ENCODE data around the gene EYA4.

EYA4 gene

DNA sequence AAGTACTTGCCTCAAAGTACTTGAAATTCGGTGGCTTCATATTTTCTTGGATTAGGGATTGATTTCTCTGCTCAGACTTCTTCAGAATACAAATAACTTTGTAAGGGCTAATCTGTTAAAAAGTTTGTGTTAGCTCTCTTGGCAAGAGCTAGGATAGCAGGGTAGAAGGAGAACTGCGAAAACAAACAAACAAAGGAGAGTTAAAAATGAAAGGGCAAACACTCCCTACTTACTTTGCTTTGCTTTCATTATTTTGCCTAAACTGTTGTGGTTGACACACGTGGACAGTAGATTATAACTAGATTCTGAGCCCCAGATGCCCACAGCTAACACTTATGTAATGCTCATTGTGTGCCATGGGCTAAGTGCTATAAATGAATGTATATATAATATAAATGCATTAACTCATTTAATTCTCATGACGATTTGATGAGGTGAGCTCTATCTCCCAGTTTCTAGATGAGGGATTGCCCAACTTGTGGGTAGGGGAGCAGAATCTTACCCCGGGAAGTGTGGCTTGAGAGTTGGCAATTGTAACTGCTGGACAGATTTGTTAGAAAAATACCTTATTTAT is 48.7 kb downstream of the EYA4 start:
- DNase-seq (ENCODE audit: low read depth): no peak

DNA sequence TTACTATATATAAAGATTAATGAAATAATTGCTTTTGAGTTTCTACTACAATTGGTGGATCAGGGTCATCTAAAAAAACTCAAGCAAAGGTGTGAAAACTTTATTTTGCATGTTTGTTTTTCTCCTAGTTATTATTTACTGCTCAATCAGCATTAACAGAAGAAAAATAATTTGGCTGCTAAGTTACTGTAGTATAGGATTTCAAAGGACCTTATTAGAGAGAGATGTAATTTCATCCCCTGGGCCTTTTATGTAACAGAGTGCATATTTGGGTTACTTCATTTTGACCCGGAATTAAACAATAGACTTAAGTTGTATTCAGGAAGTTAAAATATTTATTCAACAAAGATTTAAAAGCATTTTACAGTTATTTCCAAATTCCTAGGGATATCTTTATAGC is 49.8 kb downstream of the EYA4 start:
- DNase-seq (ENCODE audit: low read depth): no peak

DNA sequence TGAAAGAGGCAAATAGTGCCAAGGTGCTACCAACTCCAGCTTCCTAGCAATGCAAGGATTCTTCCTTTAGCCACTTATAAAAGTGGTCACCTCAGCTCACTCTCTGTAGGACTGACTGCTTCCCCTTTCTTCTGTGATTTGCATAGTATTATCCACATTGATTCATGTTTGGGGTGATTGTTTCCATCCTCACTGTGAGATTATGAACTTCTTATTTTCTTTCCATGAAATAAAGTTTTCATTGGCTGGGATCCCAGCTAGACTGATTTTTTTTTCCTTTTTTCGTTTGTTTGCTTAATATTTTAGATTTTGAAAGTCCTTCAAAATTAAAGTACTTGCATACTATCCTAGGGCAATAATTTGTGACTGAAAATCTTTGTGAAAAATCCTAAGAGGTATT is 50.5 kb downstream of the EYA4 start:
- DNase-seq (ENCODE audit: low read depth): no peak

DNA sequence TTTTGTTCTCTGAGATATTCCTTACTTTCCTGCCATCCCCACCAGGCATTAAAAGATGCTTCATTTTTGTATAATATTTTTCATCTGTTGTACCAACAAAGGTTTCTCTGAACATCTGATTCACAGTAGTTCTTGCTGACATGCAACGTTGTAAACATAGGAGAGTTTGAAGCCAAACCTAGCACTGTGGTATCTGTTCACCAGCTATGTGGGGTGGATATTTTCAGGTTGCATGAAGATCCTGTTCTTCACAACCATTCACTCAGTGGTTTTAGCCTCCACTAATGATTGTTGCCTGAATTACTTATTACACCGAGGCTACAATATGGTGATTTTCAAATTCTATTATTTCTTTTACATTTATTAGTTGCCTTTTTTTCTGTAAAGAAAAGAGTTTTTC is 56.5 kb downstream of the EYA4 start:
- no peak for DNase-seq (ENCODE audit: low read depth)

DNA sequence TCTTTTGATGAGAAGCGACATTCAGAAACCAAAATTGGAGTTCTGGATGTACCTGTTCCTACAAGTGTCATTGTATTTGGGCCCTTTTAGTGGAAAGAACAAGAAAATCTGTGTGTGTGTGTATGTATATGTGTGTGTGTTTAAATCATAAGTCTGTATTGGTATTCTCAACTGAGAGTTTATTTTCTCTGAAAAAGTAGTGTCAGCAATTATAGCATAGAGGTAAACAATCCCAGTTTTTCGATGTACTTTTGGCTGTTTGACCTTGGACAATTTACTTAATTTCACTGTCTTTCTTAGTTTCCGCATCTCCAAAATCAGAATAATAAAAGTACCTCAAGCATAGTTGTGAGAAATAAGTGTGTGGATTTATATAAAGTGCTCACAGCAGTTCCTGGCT is 57.2 kb downstream of the EYA4 start:
- DNase-seq (ENCODE audit: low read depth): no peak

DNA sequence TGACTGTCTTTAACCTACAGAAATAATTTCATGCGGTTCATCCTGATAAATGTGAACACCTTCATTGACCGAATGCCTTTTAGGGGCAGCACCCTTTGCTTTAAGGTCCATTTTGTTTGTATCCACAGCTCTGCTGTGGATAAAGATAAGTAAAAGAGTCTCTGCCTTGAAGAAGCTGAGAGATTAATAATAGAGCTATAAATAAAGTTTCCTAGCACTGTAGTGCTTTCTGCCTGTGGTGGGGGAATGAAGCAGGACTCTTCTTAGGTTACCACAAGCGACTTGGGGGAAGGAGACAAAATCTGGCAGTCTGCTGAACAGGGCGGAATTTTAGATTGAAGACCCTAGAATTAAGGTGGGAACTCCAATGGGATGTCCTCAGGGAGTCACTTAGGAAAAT is 57.6 kb downstream of the EYA4 start:
- DNase-seq (ENCODE audit: low read depth): no peak

DNA sequence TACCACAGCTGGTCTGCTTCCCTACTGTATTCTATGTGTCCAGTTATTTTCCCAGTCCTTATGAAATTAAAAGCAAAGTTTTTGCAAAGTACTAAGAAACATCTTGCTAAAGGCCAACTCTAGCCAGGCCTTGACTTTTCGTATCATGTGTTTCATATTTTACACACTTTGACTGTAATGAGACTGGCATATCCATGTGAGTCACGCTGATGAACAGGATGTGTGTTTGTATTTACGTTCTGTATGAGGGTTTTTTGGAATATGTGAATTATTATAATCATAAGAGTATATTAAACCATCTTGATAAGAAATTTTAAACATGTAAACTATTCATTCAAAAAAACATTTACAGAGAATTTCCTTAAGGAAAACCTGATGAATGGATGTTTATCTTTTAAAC is 59.7 kb downstream of the EYA4 start:
- no peak for DNase-seq (ENCODE audit: low read depth)

DNA sequence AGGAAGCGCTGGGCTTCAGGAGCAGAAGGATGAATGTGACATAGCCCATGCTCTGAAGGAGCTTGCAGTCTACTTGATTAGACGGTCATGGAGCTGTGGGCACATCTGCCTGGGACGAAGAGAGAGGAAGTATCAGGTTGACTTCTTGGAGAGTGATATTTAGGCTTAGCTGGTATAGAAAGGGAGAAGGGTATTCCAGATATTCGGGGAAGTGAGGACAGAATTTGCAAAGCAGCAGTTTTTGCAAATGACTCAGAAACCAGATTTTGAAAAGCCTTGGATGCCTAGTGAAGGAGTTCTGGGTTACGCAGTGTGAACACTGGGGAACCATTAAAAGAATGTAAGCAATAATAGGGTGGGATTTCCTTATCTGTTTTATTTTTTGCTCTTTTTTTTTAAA is 60.7 kb downstream of the EYA4 start:
- DNase-seq (ENCODE audit: low read depth): no peak

DNA sequence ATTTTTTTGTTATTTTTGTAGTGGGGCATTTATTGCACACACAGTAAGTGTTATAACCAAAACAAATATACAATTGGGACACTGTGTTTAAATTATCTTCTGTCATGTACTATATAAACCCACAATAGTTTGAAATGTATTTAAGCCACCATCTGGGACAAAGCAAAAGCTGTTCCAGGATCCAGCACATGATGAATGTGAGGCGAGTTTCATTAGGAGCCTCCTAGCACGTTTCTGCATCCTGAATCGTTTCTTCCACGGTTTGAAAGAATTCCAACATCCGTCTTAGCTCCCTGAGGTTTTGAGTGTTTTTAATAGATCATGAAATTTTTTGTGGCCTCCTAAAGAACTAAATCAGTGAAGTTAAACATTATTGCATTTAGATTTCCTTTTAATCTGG is 65.8 kb downstream of the EYA4 start:
- no peak for DNase-seq (ENCODE audit: low read depth)

DNA sequence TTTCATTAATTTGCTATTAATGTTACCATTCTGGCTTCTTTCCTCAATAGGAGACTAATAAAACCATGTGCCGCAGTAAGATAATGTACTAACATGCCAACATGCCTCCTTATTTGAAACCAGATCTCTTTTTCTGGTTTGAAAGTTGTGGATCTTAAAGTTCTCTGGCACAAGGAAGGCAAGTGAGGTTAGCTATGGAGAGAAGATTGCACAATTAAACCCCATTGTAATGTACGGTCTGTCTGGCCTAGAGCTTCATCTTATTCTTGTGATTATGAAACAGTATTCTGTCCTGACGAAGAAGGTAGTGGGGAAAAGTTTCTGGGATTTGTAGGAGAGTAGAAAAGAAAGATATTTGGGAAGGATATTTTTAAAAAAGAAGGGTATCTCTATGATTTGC is 68.4 kb downstream of the EYA4 start:
- DNase-seq (ENCODE audit: low read depth): no peak

DNA sequence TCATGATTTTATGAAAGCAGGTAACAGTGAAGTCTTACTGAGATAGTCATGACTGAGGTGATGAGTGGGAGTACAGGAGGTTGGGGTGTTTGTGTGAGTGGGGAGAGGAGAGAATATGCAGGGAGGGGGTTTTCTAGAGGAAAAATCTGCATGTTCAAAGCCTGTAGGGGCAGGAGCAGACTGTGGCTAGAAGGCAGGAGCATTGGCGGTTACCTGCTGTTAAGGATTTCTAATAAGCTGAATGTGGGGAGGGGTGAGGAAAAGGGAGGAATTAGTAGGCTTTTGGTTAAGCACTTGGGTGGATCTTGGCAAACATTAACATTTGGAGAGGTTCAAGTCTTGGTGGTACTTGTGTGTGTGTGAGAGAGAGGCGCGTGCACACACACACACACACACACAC is 70.8 kb downstream of the EYA4 start:
- no peak for DNase-seq (ENCODE audit: low read depth)

DNA sequence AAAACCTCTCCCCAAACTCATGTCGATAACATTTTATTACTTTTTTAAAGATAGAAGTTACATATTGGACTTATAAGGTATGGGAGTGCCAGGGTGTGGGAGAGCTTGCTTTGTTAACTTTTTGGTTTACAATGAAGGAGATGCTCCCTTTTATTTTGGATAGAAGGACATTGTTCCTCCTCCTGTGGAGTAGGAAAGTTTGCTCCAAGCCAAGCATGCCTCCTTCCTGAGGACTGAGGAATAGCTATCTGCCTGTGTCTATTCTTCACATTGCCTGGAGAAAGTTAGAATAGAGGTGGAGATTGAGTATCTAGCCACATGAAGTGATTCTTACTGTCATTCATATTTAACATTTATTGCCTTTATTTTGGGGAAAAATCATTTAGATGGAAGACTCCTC is 71.9 kb downstream of the EYA4 start:
- DNase-seq (ENCODE audit: low read depth): no peak

DNA sequence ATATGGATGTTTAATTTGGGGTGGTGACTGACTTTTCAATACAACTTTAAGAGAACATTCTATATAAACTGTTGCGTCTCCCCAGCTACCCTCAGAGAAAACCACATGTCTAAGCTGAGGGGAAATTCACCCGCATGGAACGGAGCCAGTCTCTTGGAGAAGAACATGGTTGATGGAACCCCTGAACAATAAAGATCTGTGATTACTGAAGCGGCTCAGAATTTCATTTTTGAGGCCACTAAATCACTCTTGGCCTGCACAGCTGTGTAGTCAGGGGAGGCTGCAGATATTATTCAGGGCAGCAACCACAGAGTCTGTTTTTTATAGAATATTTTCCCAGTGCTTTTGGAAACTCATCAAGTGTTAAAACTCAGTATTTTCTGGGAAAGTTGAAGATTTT is 73.8 kb downstream of the EYA4 start:
- DNase-seq (ENCODE audit: low read depth): no peak

DNA sequence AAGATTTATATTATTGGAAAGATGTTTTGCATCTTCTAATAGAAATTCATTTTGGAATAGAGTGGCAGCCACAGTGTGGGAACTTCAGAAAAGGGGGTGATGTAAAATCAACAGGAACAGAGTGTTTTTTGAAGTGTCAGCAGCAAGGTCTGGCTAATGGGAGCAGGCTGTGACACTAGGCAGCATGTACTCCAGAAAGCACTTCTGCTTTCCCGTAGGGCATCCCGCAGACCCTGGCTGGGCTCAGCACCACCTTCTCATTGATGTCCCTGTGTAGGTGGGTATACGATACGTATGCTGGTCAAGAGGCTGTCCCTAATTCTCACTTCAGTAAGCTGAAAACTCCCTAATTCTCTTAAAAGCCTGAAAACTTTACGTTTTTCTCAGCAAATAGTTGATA is 74.7 kb downstream of the EYA4 start:
- DNase-seq (ENCODE audit: low read depth): no peak

DNA sequence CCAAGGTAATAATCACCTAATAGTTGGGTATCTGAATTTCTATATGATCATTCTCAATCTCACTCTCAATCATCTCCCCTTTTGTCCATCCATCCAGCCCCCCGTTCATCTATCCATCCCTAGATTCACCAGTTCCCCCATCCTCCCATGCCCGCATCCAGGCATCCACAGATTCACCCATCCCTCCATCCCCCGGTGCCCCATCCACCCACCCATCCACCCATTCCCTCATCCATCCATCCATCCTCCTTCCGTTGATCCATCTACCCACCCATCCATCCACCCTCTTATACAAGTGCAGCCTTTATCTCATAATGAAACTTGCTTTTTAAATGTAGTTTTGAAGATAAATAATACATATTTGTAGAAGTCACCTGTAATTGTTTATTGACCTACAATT is 76.5 kb downstream of the EYA4 start:
- no peak for DNase-seq (ENCODE audit: low read depth)

DNA sequence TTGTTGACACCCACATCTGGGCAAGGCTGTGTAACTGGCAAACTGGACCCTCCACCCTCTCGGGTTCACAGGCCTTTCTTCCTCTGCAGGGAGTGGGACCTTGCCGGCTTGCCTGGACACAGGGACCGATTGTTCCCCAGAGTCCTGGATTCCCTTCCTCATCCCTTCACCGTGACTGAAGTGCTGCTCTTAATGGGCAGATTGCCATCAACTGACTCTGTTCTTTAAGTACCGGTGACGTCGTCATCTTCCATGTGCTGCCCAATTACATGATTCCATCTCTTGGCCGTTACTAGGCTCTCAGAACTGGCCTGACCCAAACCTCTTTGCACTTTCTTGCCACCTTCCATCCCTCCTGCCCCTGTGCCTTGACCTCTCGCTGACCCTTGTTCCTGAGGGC is 85.4 kb downstream of the EYA4 start:
- no peak for DNase-seq (ENCODE audit: low read depth)

DNA sequence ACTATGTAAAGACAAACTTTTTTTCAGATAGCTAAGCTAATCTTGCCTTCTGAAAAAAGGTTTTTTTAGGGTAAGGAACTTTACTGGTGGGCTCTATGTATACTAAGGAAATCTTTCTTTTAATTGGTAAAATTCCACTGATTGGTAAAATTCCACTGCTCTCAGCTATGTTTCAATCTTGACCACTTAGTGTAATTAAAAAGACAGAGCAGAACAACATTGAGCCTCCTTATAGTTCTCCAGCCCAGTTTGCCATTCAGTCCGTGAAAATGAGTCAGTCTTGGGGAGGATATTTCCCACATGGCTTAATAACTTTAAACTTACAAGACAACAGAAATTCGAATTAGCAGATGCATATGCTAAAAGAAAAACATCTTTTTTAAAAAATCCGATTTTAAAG is 92.7 kb downstream of the EYA4 start:
- DNase-seq (ENCODE audit: low read depth): no peak

DNA sequence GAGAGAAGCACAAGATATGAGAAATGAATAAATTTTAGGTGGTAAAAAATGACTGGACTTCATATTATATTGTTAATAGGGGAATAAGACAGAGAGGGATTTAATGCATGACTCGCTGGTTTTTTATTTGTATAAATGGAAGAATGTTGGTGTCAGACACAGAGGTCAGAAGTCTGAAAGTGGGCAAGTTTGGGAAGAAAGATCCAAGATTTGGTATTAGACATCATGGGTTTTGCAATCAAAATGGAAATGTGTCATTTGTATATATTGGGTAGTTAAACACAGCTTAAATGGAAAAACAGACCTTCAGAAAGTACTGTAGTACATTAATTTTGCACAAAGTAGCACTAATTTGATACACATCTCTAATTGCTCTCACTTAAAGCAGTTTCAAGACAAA is 96.2 kb downstream of the EYA4 start:
- DNase-seq (ENCODE audit: low read depth): no peak

DNA sequence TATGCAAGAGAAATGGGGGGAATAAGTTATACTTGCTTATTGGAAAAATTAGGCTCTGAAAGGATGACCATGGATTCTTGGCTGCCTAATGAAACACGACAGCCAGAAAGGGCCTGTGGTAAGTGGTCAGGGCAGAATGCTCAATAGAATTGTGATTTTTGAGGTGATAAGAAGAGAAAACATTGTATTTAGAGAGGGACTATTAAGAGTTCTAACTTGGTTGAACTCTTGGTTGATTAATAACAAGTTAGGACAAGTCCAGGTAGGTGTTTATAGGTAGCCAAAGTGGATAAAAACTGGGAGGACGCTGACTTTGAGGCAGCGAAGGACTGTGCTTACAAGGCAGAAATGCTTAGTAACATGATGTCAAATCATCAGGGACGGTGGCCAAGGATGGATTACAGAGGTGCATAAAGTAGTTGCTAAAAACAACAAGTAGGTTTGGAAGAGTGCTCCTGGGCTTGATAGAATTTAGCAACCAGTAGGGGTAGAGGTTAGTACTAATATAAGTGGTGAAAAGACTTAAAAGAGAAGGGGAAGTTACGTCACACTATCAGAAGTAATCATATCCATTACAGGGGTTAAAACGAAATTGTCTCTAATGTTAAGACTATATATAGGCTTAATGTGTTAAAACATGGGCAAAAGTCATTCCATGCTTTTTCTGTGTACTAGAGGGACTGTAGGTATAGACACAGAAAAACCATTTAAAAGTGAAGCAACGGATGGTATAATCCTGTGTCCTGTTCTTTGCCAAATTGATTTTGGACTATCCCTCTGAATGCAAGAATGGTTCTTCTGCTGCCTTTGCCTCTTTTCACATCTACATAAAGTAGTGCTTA is 98.6 kb downstream of the EYA4 start:
- no peak for DNase-seq (ENCODE audit: low read depth)

DNA sequence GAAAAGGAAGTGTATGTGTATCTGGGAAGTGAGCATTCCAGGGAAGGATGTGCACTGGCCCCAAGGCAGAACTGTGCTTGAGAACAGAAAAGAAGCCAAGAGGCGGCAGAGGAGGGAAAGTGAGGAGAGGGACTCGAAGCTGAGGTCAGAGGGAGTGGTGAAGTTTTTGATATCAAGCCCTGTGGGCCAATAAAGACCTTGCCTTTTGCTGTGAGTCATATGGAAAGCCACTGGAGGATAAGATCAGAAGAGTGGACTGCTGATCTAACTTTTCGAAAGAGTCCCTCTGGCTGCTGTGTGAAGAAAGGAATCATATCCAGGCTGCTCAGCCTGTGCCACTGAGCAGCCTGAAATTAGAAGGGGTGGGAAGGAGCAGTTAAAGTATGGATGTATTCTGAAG is 99.4 kb downstream of the EYA4 start:
- no peak for DNase-seq (ENCODE audit: low read depth)

DNA sequence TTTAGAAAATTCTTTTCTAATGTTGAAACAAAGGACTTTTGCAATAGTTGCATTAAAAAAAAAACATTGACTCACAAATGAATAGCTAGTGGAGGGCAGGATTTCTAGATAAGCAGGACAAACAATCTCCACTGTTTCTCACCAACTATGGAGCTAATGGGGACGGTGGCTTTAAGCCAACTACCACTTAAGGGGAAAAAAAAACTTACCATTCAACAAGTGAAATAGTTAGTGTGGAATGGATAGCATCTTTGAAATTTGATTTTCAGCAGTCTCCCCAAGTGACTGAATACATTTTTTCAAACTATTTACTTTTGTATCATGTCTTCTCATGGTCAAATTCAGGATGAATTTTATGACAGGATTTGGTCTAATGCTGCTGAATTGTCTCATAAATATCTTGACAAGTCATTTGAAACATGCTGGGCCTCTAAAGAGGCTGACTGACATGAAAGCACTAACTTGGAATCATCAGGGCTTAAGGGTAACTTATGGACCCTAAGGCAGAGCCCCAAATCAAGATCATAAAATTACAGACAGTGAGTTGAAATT is 100.5 kb downstream of the EYA4 start:
- DNase-seq (ENCODE audit: low read depth): no peak

DNA sequence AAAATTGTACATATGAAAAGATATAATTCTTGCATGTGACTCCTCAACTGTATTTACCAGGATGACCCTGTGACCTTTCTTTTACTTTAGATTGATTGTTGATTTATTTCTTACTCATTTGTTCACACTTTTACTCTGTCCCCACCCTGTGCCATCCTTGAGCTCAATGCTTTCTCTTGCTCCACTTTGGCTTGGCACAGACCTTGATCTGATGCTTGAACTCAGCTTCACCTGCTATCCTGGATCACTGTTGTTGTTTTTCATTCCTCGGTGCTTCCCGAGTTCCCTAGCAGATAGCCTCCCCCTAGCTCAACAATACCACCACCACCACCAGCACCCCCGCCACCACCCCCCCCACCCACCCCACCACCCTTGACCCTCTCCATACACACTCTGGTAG is 102.1 kb downstream of the EYA4 start:
- no peak for DNase-seq (ENCODE audit: low read depth)

DNA sequence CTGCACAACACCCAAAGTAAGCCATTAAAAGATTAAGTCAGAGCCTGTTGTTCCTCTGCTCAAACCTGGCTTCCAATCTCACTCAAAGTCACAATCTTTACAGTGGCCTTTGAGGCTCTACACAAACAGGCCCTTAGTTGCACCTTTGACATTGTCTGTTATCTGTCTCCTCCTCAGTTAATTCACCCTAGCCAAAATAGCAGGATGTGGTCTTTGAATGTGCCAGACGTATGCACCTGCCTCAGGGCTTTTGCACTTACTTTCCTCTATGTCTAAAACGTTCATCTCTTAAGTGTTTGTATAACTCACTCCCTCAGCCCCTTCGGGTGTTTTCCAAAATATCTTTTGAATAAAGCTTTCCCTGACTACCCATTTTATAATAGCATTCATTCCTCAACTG is 107.7 kb downstream of the EYA4 start:
- DNase-seq (ENCODE audit: low read depth): no peak

DNA sequence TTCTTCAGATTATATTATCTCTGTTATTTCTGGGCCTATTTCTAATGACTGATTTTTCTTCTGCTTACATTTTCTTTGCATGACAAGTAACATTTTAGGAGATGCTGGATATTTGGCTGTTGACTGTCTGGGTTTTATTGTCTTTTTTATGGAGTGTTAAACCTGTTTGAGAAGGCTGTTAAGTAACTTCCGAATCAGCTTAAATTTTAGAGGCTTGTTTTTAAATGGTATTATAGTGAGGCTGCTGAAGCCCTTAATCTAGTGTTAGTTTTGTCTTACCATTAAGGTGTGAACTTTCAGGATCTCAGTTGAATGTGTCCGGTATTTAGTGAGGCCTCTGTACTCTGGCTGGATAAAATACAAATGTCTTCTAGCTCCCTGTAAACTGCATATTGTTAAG is 109.8 kb downstream of the EYA4 start:
- no peak for DNase-seq (ENCODE audit: low read depth)

Data from CMK (cell line).